IMR-90 (cell line): ENCODE measurements around the gene C16orf74.

Experiments used
- BHLHE40 ChIP-seq: fragments of 150-350 bp; IDR thresholded peaks from 2 replicates; pipeline ENCODE4 v1.6.1; 2016; ENCODE audit warnings: mild to moderate bottlenecking, low read depth, low read length
- CEBPB ChIP-seq: IDR thresholded peaks from 2 replicates; pipeline ENCODE4 v1.6.1; 2012; ENCODE audit warnings: low read depth, low read length, improper control_type of control experiment
- CHD1 ChIP-seq: IDR thresholded peaks from 2 replicates; pipeline ENCODE4 v1.6.1; 2012; ENCODE audit warnings: low read depth, low read length, improper control_type of control experiment
- CTCF ChIP-seq: conservative IDR thresholded peaks from 2 replicates; pipeline ENCODE4 v1.5.1; 2012; ENCODE audit warnings: mild to moderate bottlenecking, low read depth, low read length, improper control_type of control experiment
- MAZ ChIP-seq: IDR thresholded peaks from 2 replicates; pipeline ENCODE4 v1.6.1; 2012; ENCODE audit warnings: low read depth, mild to moderate bottlenecking, low read length, improper control_type of control experiment, moderate library complexity, borderline replicate concordance
- MXI1 ChIP-seq: IDR thresholded peaks from 2 replicates; pipeline ENCODE4 v1.6.1; 2012; ENCODE audit warnings: low read depth, mild to moderate bottlenecking, low read length, moderate library complexity, borderline replicate concordance
- POLR2A ChIP-seq: IDR thresholded peaks from 2 replicates; pipeline ENCODE4 v1.6.1; 2012; ENCODE audit warnings: mild to moderate bottlenecking, low read depth, low read length
- RFX5 ChIP-seq: IDR thresholded peaks from 2 replicates; pipeline ENCODE4 v1.8.0; 2012; ENCODE audit warnings: low read depth, mild to moderate bottlenecking, low read length, moderate library complexity
- USF2 ChIP-seq: fragments of 150-350 bp; IDR thresholded peaks from 2 replicates; pipeline ENCODE4 v1.6.1; 2017; ENCODE audit warnings: mild to moderate bottlenecking, antibody characterized with exemption, low read length, low read depth
- TF ChIP-seq, protein P1 (sequence below): fragments of 150-350 bp; IDR thresholded peaks from 2 replicates; pipeline ENCODE4 v1.6.1; 2016; ENCODE audit warnings: low read depth, mild to moderate bottlenecking, low read length, moderate library complexity, borderline replicate concordance

- TF ChIP-seq CTCF (no peak), CEBPB (no peak), CHD1 (no peak), POLR2A (no peak), MAZ (no peak), MXI1 (no peak), BHLHE40 (no peak), RFX5 (no peak), USF2 (no peak)
- TF ChIP-seq, protein P1, sequence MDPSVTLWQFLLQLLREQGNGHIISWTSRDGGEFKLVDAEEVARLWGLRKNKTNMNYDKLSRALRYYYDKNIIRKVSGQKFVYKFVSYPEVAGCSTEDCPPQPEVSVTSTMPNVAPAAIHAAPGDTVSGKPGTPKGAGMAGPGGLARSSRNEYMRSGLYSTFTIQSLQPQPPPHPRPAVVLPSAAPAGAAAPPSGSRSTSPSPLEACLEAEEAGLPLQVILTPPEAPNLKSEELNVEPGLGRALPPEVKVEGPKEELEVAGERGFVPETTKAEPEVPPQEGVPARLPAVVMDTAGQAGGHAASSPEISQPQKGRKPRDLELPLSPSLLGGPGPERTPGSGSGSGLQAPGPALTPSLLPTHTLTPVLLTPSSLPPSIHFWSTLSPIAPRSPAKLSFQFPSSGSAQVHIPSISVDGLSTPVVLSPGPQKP = no peak
Measured at GRCh38 chr16:85754413-85754812, 3.5 kb upstream of the C16orf74 start.
